Erythroblast (primary cell): ENCODE measurements around the gene PPP3CA.

Experiments used
- GATA1 ChIP-seq: IDR thresholded peaks from 2 replicates; pipeline ENCODE4 v1.6.1; 2011; ENCODE audit warnings: low read depth, mild to moderate bottlenecking, control low read depth, low read length, moderate library complexity
- POLR2A ChIP-seq: IDR thresholded peaks from 2 replicates; pipeline ENCODE4 v1.6.1; 2011; ENCODE audit warnings: mild to moderate bottlenecking, low read length

GRCh38 chr4:101042847-101043246 lies 304.5 kb downstream of the PPP3CA start:
- TF ChIP-seq POLR2A: no peak
- no peak for TF ChIP-seq GATA1
